DND-41 (cell line): ENCODE data around the gene PLIN3.
"Not testable (repeated sequence)": the region's sequence is repeated elsewhere in the genome, so short reads cannot be mapped to it uniquely, and the experiment has no call there.

ENCODE experiments used
- EZH2 ChIP-seq: IDR thresholded peaks from 3 replicates; pipeline ENCODE4 v1.6.1; 2012; ENCODE audit warnings: borderline replicate concordance, low read depth, mild to moderate bottlenecking, moderate library complexity, low read length, inconsistent platforms; ENCODE audit not compliant: severe bottlenecking
- TF ChIP-seq, protein P1 (sequence below): IDR thresholded peaks from 2 replicates; pipeline ENCODE4 v1.5.1; 2012; ENCODE audit warnings: borderline replicate concordance, low read length, moderate library complexity, mild to moderate bottlenecking; ENCODE audit not compliant: poor library complexity, severe bottlenecking; ENCODE audit errors: extremely low read depth

DNA sequence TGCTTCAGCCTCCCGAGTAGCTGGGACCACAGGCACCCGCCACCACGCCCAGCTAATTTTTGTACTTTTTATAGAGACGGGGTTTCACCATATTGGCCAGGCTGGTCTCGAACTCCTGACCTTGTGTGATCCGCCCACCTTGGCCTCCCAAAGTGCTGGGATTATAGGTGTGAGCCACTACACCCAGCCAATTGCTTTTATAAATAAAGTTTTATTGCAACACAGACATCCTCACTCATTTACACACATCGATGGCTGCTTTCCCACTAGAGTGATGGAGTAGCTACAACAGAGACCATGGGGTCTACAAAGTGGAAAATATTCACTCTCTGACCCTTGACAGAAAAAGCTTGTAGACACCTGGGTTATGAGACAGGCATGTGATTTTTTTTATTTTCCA lies 45.1 kb downstream of the PLIN3 start:
- not testable (repeated sequence) for TF ChIP-seq EZH2
- TF ChIP-seq, protein P1, sequence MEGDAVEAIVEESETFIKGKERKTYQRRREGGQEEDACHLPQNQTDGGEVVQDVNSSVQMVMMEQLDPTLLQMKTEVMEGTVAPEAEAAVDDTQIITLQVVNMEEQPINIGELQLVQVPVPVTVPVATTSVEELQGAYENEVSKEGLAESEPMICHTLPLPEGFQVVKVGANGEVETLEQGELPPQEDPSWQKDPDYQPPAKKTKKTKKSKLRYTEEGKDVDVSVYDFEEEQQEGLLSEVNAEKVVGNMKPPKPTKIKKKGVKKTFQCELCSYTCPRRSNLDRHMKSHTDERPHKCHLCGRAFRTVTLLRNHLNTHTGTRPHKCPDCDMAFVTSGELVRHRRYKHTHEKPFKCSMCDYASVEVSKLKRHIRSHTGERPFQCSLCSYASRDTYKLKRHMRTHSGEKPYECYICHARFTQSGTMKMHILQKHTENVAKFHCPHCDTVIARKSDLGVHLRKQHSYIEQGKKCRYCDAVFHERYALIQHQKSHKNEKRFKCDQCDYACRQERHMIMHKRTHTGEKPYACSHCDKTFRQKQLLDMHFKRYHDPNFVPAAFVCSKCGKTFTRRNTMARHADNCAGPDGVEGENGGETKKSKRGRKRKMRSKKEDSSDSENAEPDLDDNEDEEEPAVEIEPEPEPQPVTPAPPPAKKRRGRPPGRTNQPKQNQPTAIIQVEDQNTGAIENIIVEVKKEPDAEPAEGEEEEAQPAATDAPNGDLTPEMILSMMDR, result not testable (repeated sequence)
